Lung (tissue), 12 donors: Measurements from ENCODE around the gene PDZD2. TPM values are rescaled to one million over a fixed set of nuclear protein-coding genes. Genes with fewer than 3 reads are reported as not detected.
A peak's percentile ranks its signal among the peaks of the same experiment; 100 is the strongest.

ENCODE experiments used
- ATAC-seq: fragments of 200-7000 bp; cut with Tn5 transposase; one replicate; pipeline ENCODE4 v1.9.1; 2020; ENCODE audit warnings: moderate number of reproducible peaks; ENCODE audit not compliant: insufficient read depth, low FRiP score
- DNase-seq, 3 donors: peaks; one replicate each; pipeline ENCODE4 v3.0.0-alpha.2; 2013 to 2017
- H3K27ac ChIP-seq, 2 donors: one replicate each; pipeline ENCODE4 v1.5.1; 2013; ENCODE audit warnings: mild to moderate bottlenecking in 2 of 2, moderate library complexity in 2 of 2, control low read depth in 1 of 2, inconsistent platforms in 1 of 2, low read depth in 1 of 2, low read length in 1 of 2
- H3K27me3 ChIP-seq, 3 donors: one replicate each; pipeline ENCODE4 v1.5.1; 2013; ENCODE audit warnings: low read length in 2 of 3; ENCODE audit not compliant: control insufficient read depth in 3 of 3, insufficient read depth in 3 of 3
- H3K36me3 ChIP-seq, 4 donors: one replicate each; pipeline ENCODE4 v1.5.1; 2013; ENCODE audit warnings: low read length in 4 of 4, mild to moderate bottlenecking in 1 of 4, moderate library complexity in 1 of 4; ENCODE audit not compliant: control insufficient read depth in 4 of 4, insufficient read depth in 4 of 4
- H3K4me1 ChIP-seq, 5 donors: one replicate each; pipeline ENCODE4 v1.5.1; 2013; ENCODE audit warnings: low read length in 5 of 5, mild to moderate bottlenecking in 2 of 5, moderate library complexity in 1 of 5; ENCODE audit not compliant: control insufficient read depth in 5 of 5, insufficient read depth in 5 of 5
- H3K4me3 ChIP-seq: one replicate; pipeline ENCODE4 v1.5.1; 2013; ENCODE audit warnings: mild to moderate bottlenecking, control low read depth, moderate library complexity
- H3K9ac ChIP-seq, 2 donors: one replicate each; pipeline ENCODE4 v1.5.1; 2013; ENCODE audit warnings: low read length in 2 of 2, control low read depth in 1 of 2; ENCODE audit not compliant: insufficient read depth in 1 of 2
- H3K9me3 ChIP-seq, 4 donors: one replicate each; pipeline ENCODE4 v1.5.1; 2013; ENCODE audit warnings: low read length in 3 of 4, mild to moderate bottlenecking in 1 of 4, moderate library complexity in 1 of 4; ENCODE audit not compliant: control insufficient read depth in 4 of 4, insufficient read depth in 3 of 4
- CTCF ChIP-seq: IDR thresholded peaks from 2 replicates; pipeline ENCODE4 v1.5.1; 2012; ENCODE audit warnings: mild to moderate bottlenecking; ENCODE audit errors: control extremely low read depth, extremely low read depth
- WGBS, 2 donors: extraction: QIAGEN DNeasy Blood & Tissue Kit; methylation state at CpG; one replicate each; pipeline ENCODE4 v1.1.7; 2013; 5-methylcytosine and 5-hydroxymethylcytosine counted together
- polyA plus RNA-seq, 2 donors: library from polyadenylated mRNA; stranded (reverse); fragments of 200-250 nt; gene quantifications; one replicate each; pipeline ENCODE4 v1.2.1, GENCODE V29; 2013
- total RNA-seq, 2 donors: library from RNA; depleted of rRNA in 1 of 2; stranded (reverse); fragments of >200 nt in 1 of 2; gene quantifications; one replicate each; pipeline ENCODE4 v1.2.1, GENCODE V29; 2014 to 2021
- donor health status: control.
- donor health status: control.
- donor health status: Bipolar disorder and iron deficiency.
- donor health status: healthy.
- donor health status: DM: yes; HTN: yes; CAD: no.

Gene PDZD2
- total and polyA plus RNA-seq, 4 donors = 9.2 to 56.3 (median 24.8) TPM

GRCh38 chr5:31692561-31693221 lies 53.8 kb downstream of the PDZD2 start:
- Histone ChIP-seq H3K27me3 (no peaks in the 10 kb centered on the region), H3K36me3 (no peaks in the 10 kb centered on the region), H3K9ac (no peak overlapping the region), H3K27ac (peak overlapping the region in 1 of 2 donors; percentile 71), H3K9me3 (no peaks in the 10 kb centered on the region), H3K4me3 (no peak overlapping the region), H3K4me1 (no peaks in the 10 kb centered on the region)
- DNase-seq = no peak
- WGBS, 2 donors = 89 to 90% methylated on average over 17 of the region's 17 CpGs
- ATAC-seq = no peak
- TF ChIP-seq CTCF = no peak

GRCh38 chr5:31698673-31699072 lies 59.7 kb downstream of the PDZD2 start:
- DNase-seq = no peak
- Histone ChIP-seq H3K9ac (no peak overlapping the region), H3K27ac (no peak overlapping the region), H3K36me3 (no peaks in the 10 kb centered on the region), H3K4me3 (no peak overlapping the region), H3K27me3 (no peaks in the 10 kb centered on the region), H3K9me3 (no peaks in the 10 kb centered on the region), H3K4me1 (no peaks in the 10 kb centered on the region)
- WGBS, 2 donors = 82 to 88% methylated on average over 7 of the region's 7 CpGs
- TF ChIP-seq CTCF = no peak
- no peak for ATAC-seq

- H3K9me3 ChIP-seq = no peaks in the 10 kb centered on the region
- no peak overlapping the region for H3K4me3 ChIP-seq
- no peak for DNase-seq
- H3K27me3 ChIP-seq = no peaks in the 10 kb centered on the region
- H3K36me3 ChIP-seq = no peaks in the 10 kb centered on the region
- H3K4me1 ChIP-seq = no peaks in the 10 kb centered on the region
- no peak overlapping the region for H3K9ac ChIP-seq
- ATAC-seq = no peak
- no peak overlapping the region for H3K27ac ChIP-seq
- no peak for TF ChIP-seq CTCF
- 56 to 69% methylated on average over 11 of the region's 11 CpGs for WGBS, 2 donors
Measured at GRCh38 chr5:31701642-31702299, 62.8 kb downstream of the PDZD2 start.

GRCh38 chr5:31702712-31703111 lies 63.8 kb downstream of the PDZD2 start:
- Histone ChIP-seq H3K9me3 (no peaks in the 10 kb centered on the region), H3K4me1 (no peaks in the 10 kb centered on the region), H3K27ac (no peak overlapping the region), H3K36me3 (no peaks in the 10 kb centered on the region), H3K27me3 (no peaks in the 10 kb centered on the region), H3K9ac (no peak overlapping the region), H3K4me3 (no peak overlapping the region)
- DNase-seq (peak in 1 of 3 donors; percentile 35), ATAC-seq (no peak)
- no peak for TF ChIP-seq CTCF
- 72 to 91% methylated on average over 2 of the region's 2 CpGs for WGBS, 2 donors
